T1000 (cell line): ENCODE measurements around the gene DNAAF2.
"Not testable (repeated sequence)": the region's sequence is repeated elsewhere in the genome, so short reads cannot be mapped to it uniquely, and the experiment has no call there.

Experiments used
- DNase-seq: peaks from one replicate; lab custom pipeline; 2025; ENCODE audit warnings: mixed read lengths; lab: John Stamatoyannopoulos, UW

Gene DNAAF2

DNA sequence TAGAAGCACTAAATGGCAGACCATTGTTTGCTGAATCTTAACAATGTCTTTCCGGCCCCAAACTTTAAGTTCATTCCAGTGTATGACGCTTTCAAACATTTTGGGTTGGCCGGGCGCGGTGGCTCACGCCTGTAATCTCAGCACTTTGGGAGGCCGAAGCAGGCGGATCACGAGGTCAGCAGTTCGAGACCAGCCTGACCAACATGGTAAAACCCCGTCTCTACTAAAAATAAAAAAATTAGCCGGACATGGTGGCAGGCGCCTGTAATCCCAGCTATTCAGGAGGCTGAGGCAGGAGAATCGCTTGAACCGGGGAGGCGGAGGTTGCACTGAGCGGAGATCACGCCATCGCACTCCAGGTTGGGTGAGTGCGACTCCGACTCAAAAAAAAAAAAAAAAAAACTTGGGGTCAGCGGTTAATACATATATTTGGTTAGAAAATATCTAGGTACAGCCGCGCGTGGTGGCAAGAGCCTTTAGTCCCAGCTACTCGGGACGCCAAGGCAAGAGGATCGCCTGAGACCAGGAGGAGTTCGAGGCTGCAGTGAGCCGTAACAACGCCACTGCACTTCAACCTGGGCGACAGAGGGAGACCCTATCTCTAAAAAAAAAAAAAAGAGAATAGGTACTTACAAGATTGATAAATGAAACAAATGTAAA, 49.9 kb downstream of the DNAAF2 start:
- DNase-seq, result not testable (repeated sequence)

DNA sequence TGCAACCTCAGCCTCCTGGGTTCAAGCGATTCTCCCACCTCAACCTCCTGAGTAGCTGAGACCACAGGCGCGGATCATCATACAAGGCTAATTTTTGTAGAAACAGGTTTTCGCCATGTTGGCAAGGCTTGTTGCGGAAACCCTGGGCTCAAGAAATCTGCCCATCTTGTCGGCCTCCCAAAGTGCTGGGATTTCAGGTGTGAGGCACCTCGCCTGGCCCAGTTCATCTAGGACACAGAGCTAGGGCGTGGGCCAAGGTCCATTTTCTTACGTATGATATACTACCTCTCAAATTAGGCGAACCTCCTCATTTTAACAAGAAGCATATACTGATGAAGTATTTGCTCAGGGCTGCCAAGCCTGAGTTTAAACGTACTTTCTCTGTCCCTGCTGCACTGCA, 51.0 kb downstream of the DNAAF2 start:
- DNase-seq, result no peak

DNA sequence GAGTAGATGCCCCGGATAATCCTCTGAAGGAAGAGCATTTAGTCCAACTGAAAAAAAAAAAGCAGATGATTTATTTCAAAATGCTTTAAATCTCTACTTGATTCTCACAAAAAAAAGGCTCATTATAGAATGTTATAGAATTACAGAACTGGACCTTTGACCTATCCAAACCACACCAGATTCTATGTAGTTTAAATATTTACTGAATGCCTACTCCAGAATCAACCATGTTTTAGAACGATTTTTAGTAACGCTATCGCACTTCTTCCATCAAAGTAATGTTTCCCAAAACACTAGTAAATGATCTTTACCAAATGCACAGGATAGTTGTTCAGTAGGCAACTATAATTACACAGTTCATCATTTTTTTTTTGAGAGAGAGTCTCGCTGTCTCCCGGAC, 51.4 kb downstream of the DNAAF2 start:
- DNase-seq, result no peak

DNA sequence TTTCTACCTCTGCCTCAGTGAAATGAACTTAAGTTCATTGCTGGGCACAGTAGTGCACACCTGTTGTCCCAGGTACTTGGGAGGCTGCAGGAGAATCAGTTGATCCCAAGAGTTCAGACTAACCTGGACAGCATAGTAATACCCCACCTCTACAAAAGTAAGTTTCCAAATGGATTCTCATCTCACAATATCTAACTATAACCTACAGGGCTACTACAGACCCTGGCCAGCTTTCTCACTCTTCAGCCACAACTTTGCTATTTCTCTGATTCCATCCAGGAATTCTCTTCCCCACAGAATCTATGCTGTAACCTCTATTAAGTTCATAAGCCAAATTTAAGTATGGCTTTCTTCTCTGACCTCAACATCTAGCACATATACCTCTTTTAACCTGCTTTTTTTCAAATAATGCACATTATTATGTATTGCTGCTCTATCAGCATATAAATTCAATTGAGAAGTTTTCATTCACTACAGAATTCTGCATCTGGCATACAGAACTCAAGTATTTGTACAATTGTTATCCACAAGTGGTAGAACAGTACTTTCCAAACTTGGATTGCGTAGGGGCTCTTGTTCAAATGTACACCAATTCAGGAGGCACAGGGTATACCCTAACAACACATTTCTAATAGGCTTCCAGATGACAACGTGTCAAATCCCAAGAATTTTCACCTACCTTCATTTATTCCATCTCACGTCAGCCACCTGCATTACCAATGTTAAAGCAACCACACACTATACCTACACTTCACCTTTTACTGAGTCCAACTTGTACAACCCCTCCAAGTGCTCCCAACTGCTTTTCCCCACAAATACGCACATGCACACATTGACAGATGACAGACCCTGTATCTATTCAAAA, 52.7 kb downstream of the DNAAF2 start:
- no peak for DNase-seq

DNA sequence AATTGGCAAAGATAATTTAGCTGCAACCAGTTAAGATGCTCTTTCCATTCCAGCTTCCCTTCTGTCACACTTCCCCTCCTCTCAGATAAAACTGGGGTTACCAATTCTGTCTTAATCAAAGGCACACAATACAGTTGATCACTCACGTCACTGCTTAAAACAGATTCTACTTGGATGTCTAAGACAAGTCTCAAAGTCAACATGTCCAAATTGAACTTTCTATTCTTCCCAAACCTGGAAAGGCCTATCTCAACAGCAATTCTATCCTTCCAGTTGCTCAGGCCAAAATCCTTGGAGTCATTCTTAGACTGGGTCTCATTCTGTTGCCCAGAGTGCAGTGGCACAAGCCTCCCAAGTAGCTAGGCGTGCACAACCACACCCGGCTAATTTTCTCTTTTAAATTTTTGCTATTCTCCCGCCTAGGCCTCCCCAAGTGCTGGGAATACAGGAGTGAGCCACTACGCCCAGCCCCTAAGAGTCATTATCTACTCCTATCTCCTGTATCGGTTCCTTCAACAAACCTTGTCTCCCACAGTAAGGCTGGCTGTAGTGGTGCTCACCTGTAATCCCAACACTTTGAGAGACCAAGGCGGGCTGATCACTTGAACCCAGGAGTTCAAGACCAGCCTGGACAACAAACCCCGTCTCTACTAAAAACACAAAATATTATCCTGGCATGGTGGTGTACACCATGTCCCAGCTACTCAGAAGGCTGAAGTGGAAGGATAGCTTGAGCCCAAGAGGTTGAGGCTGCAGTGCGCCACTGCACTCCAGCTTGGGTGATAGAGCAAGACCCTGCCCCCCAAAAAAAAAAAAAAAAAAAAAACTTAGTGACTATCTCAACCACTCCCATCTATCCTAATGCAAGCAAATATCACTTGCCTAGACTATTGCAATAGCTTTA, 53.6 kb downstream of the DNAAF2 start:
- DNase-seq, result no peak

DNA sequence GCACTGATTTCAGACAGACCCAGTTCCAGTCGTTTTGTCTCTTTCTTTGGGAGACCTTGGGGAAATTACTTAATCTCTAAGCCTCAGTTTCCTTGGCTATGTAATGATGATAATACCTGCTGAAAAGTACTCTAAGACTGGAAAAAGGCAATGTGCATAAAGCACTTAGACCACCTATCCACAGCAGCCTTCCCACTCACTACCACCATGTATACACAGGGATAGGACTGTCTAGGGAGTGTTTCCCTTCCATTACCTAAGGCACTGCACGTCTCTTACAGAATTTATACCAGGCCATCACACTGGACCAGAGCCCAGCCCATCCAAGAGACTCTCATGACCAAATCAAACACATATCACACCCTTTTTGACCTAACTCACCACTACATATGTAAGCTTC, 55.2 kb downstream of the DNAAF2 start:
- DNase-seq, result no peak

DNA sequence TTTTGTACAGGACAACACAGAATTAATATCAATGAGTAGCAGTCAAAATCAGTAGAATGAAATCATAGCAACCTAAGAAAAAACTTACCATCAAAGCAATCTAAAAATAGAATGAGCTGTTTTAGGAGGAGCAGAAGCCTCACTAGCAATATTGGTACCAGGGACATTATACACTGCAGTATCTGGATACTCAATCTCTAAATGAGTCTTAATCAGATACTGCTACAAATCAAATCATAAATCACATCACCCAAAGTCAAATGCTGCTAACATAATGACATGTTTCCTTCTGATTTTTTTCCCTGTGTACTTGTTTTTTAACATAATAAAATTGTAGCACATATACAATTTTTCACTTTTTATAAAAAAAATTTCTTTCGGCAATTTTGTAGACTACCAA, 56.9 kb downstream of the DNAAF2 start:
- DNase-seq, result no peak
